ENCODE measurements around the gene C1orf159.

- TF ChIP-seq CTCF (IDR thresholded peaks at IDR 0.05; ENCODE audit: insufficient read depth, low read length, poor library complexity, severe bottlenecking) (no peak), EZH2phosphoT487 (conservative IDR thresholded peaks at IDR 0.05; ENCODE audit: low read length) (no peak)
These were observed 45.9 kb downstream of the C1orf159 start for GRCh38 chr1:1069711-1070676.
